Tibial artery (tissue), 4 donors: ENCODE measurements around the gene DYSF.

Experiments
- DNase-seq, 2 donors: peaks; one replicate each; pipeline ENCODE4 v3.0.0-alpha.2; 2019
- H3K27ac ChIP-seq, 2 donors: fragments of 200-600 bp; sonication (generic) in 1 of 2; 1 replicate in 1 of 2; 2 replicates in 1 of 2; pipeline ENCODE4 v1.5.1; 2018 to 2019; ENCODE audit warnings: mild to moderate bottlenecking in 1 of 2
- H3K27me3 ChIP-seq, 2 donors: fragments of 200-600 bp; sonication (generic) in 1 of 2; one replicate each; pipeline versions ENCODE4 v1.5.1 to v1.6.0; 2016 to 2019
- H3K36me3 ChIP-seq, 3 donors: fragments of 200-600 bp; sonication (generic) in 2 of 3; one replicate each; pipeline ENCODE4 v1.5.1; 2016 to 2019; ENCODE audit warnings: mild to moderate bottlenecking in 2 of 3
- H3K4me1 ChIP-seq, 4 donors: fragments of 200-600 bp; sonication (generic) in 2 of 4; 1 replicate in 3 of 4; 2 replicates in 1 of 4; pipeline ENCODE4 v1.5.1; 2016 to 2019
- H3K4me3 ChIP-seq, 2 donors: fragments of 200-600 bp; sonication (generic) in 1 of 2; 1 replicate in 1 of 2; 2 replicates in 1 of 2; pipeline ENCODE4 v1.5.1; 2018 to 2019; ENCODE audit warnings: mild to moderate bottlenecking in 2 of 2
- H3K9me3 ChIP-seq, 3 donors: fragments of 200-600 bp; sonication (generic) in 1 of 3; one replicate each; pipeline ENCODE4 v1.5.1; 2016 to 2019
- intact Hi-C: fragments of 100-400 bp; cut with DNase I; formaldehyde crosslinking; loops from one replicate; pipeline ENCODE4 v1.15.0; 2023; ENCODE audit warnings: low total_unique reads
- TF ChIP-seq, protein P1 (sequence below), 2 experiments: fragments of 200-600 bp in 1 of 2; fragments of 450-650 bp in 1 of 2; IDR thresholded peaks; one replicate each; pipeline ENCODE4 v1.5.1; 2017 to 2019; ENCODE audit warnings: antibody characterized with exemption in 2 of 2, mild to moderate bottlenecking in 1 of 2, moderate library complexity in 1 of 2

The DYSF gene

DNA sequence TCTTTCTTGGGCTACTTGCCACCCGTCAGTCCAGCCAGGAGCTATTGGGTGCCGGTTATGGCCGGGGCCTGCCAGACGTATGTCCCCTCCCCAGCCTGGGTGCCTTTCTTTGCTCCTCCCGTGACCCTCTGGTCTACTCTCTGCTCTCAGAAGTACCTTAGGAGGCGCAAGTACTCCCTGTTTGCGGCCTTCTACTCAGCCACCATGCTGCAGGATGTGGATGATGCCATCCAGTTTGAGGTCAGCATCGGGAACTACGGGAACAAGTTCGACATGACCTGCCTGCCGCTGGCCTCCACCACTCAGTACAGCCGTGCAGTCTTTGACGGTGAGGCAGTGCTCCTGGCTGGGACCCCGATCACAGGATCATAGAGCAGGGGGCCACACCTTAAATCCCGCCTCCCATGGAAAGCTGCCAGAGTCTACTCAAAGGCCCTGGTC lies 99.5 kb downstream of the DYSF start:
- Histone ChIP-seq H3K27ac (no peak overlapping the region), H3K9me3 (no peaks in the 10 kb centered on the region), H3K27me3 (no peaks in the 10 kb centered on the region), H3K4me1 (no peaks in the 10 kb centered on the region), H3K4me3 (no peak overlapping the region), H3K36me3 (peaks cover 0 to 12% (median 0%) of the 10 kb centered on the region in 3 donors)
- no peak for DNase-seq
- TF ChIP-seq, protein P1, sequence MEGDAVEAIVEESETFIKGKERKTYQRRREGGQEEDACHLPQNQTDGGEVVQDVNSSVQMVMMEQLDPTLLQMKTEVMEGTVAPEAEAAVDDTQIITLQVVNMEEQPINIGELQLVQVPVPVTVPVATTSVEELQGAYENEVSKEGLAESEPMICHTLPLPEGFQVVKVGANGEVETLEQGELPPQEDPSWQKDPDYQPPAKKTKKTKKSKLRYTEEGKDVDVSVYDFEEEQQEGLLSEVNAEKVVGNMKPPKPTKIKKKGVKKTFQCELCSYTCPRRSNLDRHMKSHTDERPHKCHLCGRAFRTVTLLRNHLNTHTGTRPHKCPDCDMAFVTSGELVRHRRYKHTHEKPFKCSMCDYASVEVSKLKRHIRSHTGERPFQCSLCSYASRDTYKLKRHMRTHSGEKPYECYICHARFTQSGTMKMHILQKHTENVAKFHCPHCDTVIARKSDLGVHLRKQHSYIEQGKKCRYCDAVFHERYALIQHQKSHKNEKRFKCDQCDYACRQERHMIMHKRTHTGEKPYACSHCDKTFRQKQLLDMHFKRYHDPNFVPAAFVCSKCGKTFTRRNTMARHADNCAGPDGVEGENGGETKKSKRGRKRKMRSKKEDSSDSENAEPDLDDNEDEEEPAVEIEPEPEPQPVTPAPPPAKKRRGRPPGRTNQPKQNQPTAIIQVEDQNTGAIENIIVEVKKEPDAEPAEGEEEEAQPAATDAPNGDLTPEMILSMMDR (IDR thresholded peaks at IDR 0.05): no peak
- intact Hi-C loops: no loop called here

DNA sequence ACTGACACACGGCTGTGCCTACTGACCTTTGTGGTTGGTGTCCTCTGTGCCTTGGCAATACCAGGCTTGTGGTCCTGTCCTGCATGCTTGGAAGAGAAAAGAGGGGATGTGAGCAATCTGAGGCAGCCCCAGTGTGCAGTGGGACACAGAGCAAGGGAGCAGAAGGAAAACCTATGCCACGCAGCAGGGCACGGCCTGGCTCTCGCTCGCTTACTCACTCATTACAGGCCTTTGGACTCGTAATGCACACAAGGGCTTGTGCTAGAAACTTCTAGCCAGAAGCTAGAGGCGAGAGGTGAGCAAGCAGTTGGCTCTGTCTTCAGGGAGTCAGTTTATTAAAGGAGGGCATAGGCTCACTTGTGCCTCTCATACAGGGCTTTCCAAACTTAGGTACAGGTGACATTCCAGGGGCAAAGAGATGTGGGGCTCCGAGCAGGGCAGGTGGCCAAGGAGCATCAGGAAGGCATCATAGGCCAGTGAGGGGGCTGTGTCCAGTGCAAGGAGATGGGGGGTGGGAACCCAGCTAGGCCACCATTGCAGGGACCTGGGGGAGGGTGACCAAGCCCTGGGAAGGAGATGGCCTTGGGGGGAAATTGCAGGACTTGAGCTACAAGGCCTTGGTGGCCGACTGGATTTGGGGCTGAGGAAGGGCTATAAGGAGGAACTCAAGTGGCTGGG lies 100.8 kb downstream of the DYSF start:
- Histone ChIP-seq H3K4me3 (no peak overlapping the region), H3K27ac (no peak overlapping the region), H3K27me3 (no peaks in the 10 kb centered on the region), H3K4me1 (peaks cover 0 to 2% (median 0%) of the 10 kb centered on the region in 4 donors), H3K9me3 (no peaks in the 10 kb centered on the region), H3K36me3 (peaks cover 0 to 12% (median 0%) of the 10 kb centered on the region in 3 donors)
- TF ChIP-seq, protein P1 (IDR thresholded peaks at IDR 0.05): no peak
- no peak for DNase-seq
- intact Hi-C loops: no loop called here

DNA sequence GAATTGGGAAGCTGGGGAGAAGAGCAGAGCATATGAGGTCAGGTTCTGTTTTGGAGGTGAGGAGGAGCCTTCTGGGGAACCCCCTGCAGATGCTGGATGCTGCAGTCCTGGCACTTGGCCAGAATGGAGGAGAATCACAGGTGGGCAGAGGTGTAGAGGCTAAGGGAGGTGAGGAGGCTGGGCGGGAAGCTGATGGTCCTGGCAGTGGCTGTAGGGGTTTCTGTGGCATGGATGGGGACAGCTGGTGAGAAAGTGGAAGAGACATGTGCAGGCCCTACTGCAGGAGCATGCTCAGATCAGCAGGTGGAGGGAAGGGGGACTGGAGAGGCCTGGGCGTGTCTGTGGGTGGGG lies 101.3 kb downstream of the DYSF start:
- no peak overlapping the region for H3K27ac ChIP-seq
- TF ChIP-seq, protein P1 (IDR thresholded peaks at IDR 0.05): no peak
- DNase-seq: no peak
- intact Hi-C loops: no loop called here
- no peaks in the 10 kb centered on the region for H3K9me3 ChIP-seq
- H3K27me3 ChIP-seq: no peaks in the 10 kb centered on the region
- H3K4me1 ChIP-seq: peaks cover 0 to 2% (median 0%) of the 10 kb centered on the region in 4 donors
- H3K4me3 ChIP-seq: no peak overlapping the region
- H3K36me3 ChIP-seq: peaks cover 0 to 12% (median 0%) of the 10 kb centered on the region in 3 donors

DNA sequence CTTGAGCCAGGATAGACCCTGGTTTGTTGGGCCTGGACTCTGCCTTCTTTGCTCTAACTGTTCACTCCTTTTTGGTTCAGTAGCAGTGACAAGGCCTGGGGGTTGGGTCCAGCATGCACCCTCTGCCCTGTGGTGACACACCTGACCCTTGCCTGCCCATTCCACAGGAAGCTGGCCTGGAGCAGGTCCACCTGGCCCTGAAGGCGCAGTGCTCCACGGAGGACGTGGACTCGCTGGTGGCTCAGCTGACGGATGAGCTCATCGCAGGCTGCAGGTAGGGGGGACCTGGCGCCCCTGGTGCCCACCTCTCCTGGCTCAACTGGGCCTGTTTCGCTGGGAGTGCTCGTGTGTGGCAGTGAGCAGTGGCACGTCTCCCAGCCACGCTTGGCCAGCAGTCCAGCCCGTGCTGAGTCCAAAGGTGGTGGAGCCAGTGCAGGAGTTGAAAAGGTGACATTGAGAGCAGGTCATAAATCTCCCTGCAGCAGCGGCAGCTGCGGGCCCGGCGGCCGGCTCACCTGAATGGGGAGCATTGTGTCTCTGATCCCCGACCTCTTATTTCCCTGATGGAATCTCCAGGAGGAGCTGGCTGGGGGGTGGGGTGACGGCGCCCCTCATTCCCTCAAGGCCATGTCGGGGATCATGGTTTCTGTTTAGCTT lies 102.6 kb downstream of the DYSF start:
- Histone ChIP-seq H3K4me1 (peaks cover 0 to 13% (median 8%) of the 10 kb centered on the region in 4 donors), H3K36me3 (peaks cover 0 to 12% (median 0%) of the 10 kb centered on the region in 3 donors), H3K27ac (no peak overlapping the region), H3K4me3 (no peak overlapping the region), H3K27me3 (no peaks in the 10 kb centered on the region), H3K9me3 (no peaks in the 10 kb centered on the region)
- intact Hi-C loops: no loop called here
- TF ChIP-seq, protein P1 (IDR thresholded peaks at IDR 0.05): no peak
- DNase-seq: no peak

DNA sequence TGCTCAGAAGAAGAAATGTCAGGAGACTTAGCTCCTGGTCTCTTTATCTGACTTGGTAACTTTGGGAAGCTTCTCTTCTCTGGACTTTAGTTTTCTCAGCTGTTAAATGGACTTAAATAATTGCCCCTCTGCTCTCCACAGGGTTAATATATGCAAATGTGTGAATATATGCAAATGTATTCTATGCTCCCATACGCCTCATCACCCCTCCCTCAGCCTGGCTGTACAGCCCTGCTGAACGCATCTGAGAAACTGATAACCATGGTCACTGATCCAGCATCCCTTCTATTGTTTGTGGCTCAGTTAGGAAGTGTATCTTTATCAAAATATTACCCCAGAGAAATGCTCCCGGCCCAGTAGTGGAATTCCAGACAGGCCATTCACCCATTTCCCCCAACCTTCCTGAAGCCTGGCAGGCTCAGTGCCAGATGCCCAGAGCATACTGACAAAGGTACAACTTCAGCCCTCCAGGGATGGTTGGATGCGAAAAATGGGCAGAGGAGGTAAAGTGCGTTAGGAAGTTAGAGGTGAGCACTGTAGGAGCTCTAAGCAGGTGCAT lies 103.4 kb downstream of the DYSF start:
- Histone ChIP-seq H3K27ac (no peak overlapping the region), H3K36me3 (peaks cover 0 to 12% (median 0%) of the 10 kb centered on the region in 3 donors), H3K4me3 (no peak overlapping the region), H3K9me3 (no peaks in the 10 kb centered on the region), H3K27me3 (no peaks in the 10 kb centered on the region), H3K4me1 (peaks cover 0 to 18% (median 10%) of the 10 kb centered on the region in 4 donors)
- intact Hi-C loops: no loop called here
- TF ChIP-seq, protein P1 (IDR thresholded peaks at IDR 0.05): no peak
- no peak for DNase-seq
